HepG2 (cell line): ENCODE data around the gene VSTM5. TPM values are rescaled to one million over a fixed set of nuclear protein-coding genes. Genes with fewer than 3 reads are reported as not detected.
A peak's percentile ranks its signal among the peaks of the same experiment; 100 is the strongest.

ENCODE experiments used
- EP300 ChIP-seq, 3 experiments: sonication (generic) in 1 of 3; formaldehyde crosslinking in 1 of 3; IDR thresholded peaks; 2 replicates each; pipeline versions ENCODE4 v1.5.1 to v1.6.1; 2011 to 2020; ENCODE audit warnings: low read depth in 2 of 3, low read length in 2 of 3, borderline replicate concordance in 1 of 3, improper control_type of control experiment in 1 of 3, mild to moderate bottlenecking in 1 of 3, missing genetic modification reagents in 1 of 3, moderate library complexity in 1 of 3
- GATAD2A ChIP-seq: IDR thresholded peaks from 2 replicates; pipeline ENCODE4 v1.6.1; 2016
- HHEX ChIP-seq: IDR thresholded peaks from 2 replicates; pipeline ENCODE4 v1.6.1; 2016; ENCODE audit warnings: control low read depth
- ISL2 ChIP-seq: sonication (generic); formaldehyde crosslinking; IDR thresholded peaks from 2 replicates; pipeline ENCODE4 v1.5.0; 2020; ENCODE audit warnings: missing genetic modification reagents
- NCOA2 ChIP-seq: sonication (generic); formaldehyde crosslinking; IDR thresholded peaks from 2 replicates; pipeline ENCODE4 v1.8.0; 2022; ENCODE audit warnings: inconsistent platforms
- NR2F6 ChIP-seq, 2 experiments: IDR thresholded peaks; 2 replicates each; pipeline ENCODE4 v1.6.1; 2016; ENCODE audit warnings: antibody characterized with exemption in 1 of 2, mild to moderate bottlenecking in 1 of 2
- ZNF24 ChIP-seq: fragments of 450-650 bp; IDR thresholded peaks from 2 replicates; pipeline ENCODE4 v1.6.1; 2017; ENCODE audit warnings: antibody characterized with exemption, mild to moderate bottlenecking
- polyA plus RNA-seq, 8 experiments: library from polyadenylated mRNA; depleted of rRNA in 3 of 8; stranded (reverse) in 7 of 8; unstranded in 1 of 8; fragments of >200 nt; fragmentation: Illumina TruSeq in 4 of 8; extraction: Trizol in 4 of 8; gene quantifications; 2 replicates each; pipeline versions ENCODE4 v1.2.1 to v1.2.3, GENCODE V29; 2011 to 2016; ENCODE audit warnings: low read depth in 4 of 8, missing spikeins in 1 of 8, mixed read lengths in 1 of 8; ENCODE audit not compliant: insufficient read depth in 1 of 8
- total RNA-seq, 5 experiments: library from RNA; depleted of rRNA; stranded (reverse); fragments of >200 nt; fragmentation: Illumina TruSeq; extraction: Trizol; gene quantifications; 2 replicates each; pipeline ENCODE4 v1.2.3, GENCODE V29; 2016; ENCODE audit warnings: low read depth in 1 of 5
- TF ChIP-seq, protein P1 (sequence below): sonication (generic); formaldehyde crosslinking; IDR thresholded peaks from 2 replicates; pipeline ENCODE4 v1.4.0; 2020; ENCODE audit warnings: missing genetic modification reagents
- TF ChIP-seq, protein P2 (sequence below): sonication (generic); formaldehyde crosslinking; IDR thresholded peaks from 2 replicates; pipeline ENCODE4 v1.4.0; 2020; ENCODE audit warnings: missing genetic modification reagents
- TF ChIP-seq, protein P3 (sequence below): sonication (generic); formaldehyde crosslinking; IDR thresholded peaks from 2 replicates; pipeline ENCODE4 v1.4.0; 2020; ENCODE audit warnings: missing genetic modification reagents
- TF ChIP-seq, protein P4 (sequence below): IDR thresholded peaks from 2 replicates; pipeline ENCODE4 v1.6.1; 2016; ENCODE audit warnings: low read depth
- TF ChIP-seq, protein P5 (sequence below): sonication (generic); formaldehyde crosslinking; conservative IDR thresholded peaks from 2 replicates; pipeline ENCODE4 v1.4.0; 2020; ENCODE audit warnings: mild to moderate bottlenecking, missing genetic modification reagents, moderate library complexity
- TF ChIP-seq, protein P6 (sequence below): sonication (generic); formaldehyde crosslinking; IDR thresholded peaks from 2 replicates; pipeline ENCODE4 v1.5.1; 2020; ENCODE audit warnings: missing genetic modification reagents, mild to moderate bottlenecking, borderline replicate concordance

Gene VSTM5
- total and polyA plus RNA-seq, 2 of the 13 experiments (the other 11 are each of a cell fraction or from before 2014, with no cell fraction given): not detected

DNA sequence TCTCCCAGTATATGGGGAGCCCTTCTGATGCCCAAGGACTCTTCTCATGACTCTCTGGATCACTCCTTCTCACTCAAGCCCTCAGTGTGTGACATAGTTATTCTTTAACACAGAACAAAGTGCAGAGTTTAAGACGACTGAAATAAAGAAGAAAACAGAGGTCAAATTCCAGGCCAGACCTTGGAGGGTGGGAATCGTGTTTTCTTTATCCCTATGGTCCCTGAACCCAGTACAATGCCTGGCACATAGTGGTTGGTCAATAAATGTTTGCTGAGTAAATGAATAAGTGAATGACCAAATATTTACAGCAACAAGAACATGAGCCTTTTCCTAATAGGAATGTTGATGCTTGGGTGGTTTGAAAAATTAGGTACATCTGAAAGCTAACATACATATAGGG, 28.8 kb downstream of the VSTM5 start (continued):
- TF ChIP-seq, protein P1, sequence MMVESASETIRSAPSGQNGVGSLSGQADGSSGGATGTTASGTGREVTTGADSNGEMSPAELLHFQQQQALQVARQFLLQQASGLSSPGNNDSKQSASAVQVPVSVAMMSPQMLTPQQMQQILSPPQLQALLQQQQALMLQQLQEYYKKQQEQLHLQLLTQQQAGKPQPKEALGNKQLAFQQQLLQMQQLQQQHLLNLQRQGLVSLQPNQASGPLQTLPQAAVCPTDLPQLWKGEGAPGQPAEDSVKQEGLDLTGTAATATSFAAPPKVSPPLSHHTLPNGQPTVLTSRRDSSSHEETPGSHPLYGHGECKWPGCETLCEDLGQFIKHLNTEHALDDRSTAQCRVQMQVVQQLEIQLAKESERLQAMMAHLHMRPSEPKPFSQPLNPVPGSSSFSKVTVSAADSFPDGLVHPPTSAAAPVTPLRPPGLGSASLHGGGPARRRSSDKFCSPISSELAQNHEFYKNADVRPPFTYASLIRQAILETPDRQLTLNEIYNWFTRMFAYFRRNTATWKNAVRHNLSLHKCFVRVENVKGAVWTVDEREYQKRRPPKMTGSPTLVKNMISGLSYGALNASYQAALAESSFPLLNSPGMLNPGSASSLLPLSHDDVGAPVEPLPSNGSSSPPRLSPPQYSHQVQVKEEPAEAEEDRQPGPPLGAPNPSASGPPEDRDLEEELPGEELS (CRISPR knock-in tag): peak; percentile 75
- TF ChIP-seq, protein P2, sequence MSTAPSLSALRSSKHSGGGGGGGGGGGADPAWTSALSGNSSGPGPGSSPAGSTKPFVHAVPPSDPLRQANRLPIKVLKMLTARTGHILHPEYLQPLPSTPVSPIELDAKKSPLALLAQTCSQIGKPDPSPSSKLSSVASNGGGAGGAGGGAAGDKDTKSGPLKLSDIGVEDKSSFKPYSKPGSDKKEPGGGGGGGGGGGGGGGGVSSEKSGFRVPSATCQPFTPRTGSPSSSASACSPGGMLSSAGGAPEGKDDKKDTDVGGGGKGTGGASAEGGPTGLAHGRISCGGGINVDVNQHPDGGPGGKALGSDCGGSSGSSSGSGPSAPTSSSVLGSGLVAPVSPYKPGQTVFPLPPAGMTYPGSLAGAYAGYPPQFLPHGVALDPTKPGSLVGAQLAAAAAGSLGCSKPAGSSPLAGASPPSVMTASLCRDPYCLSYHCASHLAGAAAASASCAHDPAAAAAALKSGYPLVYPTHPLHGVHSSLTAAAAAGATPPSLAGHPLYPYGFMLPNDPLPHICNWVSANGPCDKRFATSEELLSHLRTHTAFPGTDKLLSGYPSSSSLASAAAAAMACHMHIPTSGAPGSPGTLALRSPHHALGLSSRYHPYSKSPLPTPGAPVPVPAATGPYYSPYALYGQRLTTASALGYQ (CRISPR knock-in tag): no peak
- TF ChIP-seq EP300 (IDR thresholded peaks at IDR 0.05; ENCODE audit: low read depth in 2 of 2, low read length in 2 of 2) (peak in 1 of 2 experiments; percentile 68; a peak in 2 of 4 replicates), EP300 (CRISPR knock-in tag; IDR thresholded peaks at IDR 0.05; ENCODE audit: borderline replicate concordance) (no peak), NCOA2 (peak; percentile 68), NR2F6 (IDR thresholded peaks at IDR 0.05) (peak; percentile 60), NR2F6 (CRISPR knock-in tag; IDR thresholded peaks at IDR 0.05) (peak; percentile 55; the same call in 1 of the 2 replicates), HHEX (CRISPR knock-in tag) (no peak), ZNF24 (peak; percentile 85), ISL2 (CRISPR knock-in tag) (0 out of 2 replicates have a peak, but pooled peaks have one; percentile 57), GATAD2A (CRISPR knock-in tag) (peak; percentile 73)
- TF ChIP-seq, protein P3, sequence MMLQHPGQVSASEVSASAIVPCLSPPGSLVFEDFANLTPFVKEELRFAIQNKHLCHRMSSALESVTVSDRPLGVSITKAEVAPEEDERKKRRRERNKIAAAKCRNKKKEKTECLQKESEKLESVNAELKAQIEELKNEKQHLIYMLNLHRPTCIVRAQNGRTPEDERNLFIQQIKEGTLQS: no peak
- TF ChIP-seq, protein P4, sequence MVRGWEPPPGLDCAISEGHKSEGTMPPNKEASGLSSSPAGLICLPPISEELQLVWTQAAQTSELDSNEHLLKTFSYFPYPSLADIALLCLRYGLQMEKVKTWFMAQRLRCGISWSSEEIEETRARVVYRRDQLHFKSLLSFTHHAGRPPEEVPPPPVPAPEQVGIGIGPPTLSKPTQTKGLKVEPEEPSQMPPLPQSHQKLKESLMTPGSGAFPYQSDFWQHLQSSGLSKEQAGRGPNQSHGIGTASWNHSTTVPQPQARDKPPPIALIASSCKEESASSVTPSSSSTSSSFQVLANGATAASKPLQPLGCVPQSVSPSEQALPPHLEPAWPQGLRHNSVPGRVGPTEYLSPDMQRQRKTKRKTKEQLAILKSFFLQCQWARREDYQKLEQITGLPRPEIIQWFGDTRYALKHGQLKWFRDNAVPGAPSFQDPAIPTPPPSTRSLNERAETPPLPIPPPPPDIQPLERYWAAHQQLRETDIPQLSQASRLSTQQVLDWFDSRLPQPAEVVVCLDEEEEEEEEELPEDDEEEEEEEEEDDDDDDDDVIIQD: peak; percentile 11; the same call in 1 of the 2 replicates
- TF ChIP-seq, protein P5, sequence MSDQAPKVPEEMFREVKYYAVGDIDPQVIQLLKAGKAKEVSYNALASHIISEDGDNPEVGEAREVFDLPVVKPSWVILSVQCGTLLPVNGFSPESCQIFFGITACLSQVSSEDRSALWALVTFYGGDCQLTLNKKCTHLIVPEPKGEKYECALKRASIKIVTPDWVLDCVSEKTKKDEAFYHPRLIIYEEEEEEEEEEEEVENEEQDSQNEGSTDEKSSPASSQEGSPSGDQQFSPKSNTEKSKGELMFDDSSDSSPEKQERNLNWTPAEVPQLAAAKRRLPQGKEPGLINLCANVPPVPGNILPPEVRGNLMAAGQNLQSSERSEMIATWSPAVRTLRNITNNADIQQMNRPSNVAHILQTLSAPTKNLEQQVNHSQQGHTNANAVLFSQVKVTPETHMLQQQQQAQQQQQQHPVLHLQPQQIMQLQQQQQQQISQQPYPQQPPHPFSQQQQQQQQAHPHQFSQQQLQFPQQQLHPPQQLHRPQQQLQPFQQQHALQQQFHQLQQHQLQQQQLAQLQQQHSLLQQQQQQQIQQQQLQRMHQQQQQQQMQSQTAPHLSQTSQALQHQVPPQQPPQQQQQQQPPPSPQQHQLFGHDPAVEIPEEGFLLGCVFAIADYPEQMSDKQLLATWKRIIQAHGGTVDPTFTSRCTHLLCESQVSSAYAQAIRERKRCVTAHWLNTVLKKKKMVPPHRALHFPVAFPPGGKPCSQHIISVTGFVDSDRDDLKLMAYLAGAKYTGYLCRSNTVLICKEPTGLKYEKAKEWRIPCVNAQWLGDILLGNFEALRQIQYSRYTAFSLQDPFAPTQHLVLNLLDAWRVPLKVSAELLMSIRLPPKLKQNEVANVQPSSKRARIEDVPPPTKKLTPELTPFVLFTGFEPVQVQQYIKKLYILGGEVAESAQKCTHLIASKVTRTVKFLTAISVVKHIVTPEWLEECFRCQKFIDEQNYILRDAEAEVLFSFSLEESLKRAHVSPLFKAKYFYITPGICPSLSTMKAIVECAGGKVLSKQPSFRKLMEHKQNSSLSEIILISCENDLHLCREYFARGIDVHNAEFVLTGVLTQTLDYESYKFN (CRISPR knock-in tag): peak; percentile 80
- TF ChIP-seq, protein P6, sequence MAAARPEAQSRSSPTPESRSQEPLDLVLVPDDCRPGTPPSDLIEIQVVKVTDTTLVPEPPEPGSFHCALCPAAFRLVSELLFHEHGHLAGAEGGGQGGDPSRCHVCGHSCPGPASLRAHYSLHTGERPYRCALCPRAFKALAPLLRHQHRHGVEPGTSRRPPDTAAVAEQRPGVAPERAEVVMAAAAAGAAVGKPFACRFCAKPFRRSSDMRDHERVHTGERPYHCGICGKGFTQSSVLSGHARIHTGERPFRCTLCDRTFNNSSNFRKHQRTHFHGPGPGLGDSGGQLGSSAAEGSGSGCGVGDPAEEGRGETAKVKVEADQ (CRISPR knock-in tag): no peak
- TF ChIP-seq, all 625 proteins: peak for 28
